Mesenchymal stem cell (in vitro differentiated cells and primary cell): ENCODE data around the gene EMP1.

ENCODE experiments used
- DNase-seq: peaks from one replicate; pipeline ENCODE4 v3.0.0-alpha.2; 2013
- H2AFZ ChIP-seq: one replicate; pipeline ENCODE4 v1.6.1; 2013; ENCODE audit warnings: low read depth, mild to moderate bottlenecking, control low read depth, inconsistent platforms, low read length, moderate library complexity
- H2AK5ac ChIP-seq: 2 replicates; pipeline ENCODE4 v1.6.1; 2013; ENCODE audit warnings: low read length, moderate library complexity, mild to moderate bottlenecking, inconsistent platforms; ENCODE audit not compliant: severe bottlenecking
- H2BK120ac ChIP-seq: one replicate; pipeline ENCODE4 v1.6.1; 2013; ENCODE audit warnings: low read depth, mild to moderate bottlenecking, inconsistent platforms, low read length, moderate library complexity
- H2BK12ac ChIP-seq, 2 experiments: one replicate each; pipeline ENCODE4 v1.6.1; 2013; ENCODE audit warnings: inconsistent platforms in 2 of 2, low read length in 2 of 2, mild to moderate bottlenecking in 2 of 2, moderate library complexity in 2 of 2, control low read depth in 1 of 2
- H2BK15ac ChIP-seq: one replicate; pipeline ENCODE4 v1.6.1; 2013; ENCODE audit warnings: mild to moderate bottlenecking, low read depth, inconsistent platforms; ENCODE audit not compliant: poor library complexity, severe bottlenecking
- H2BK5ac ChIP-seq: 2 replicates; pipeline ENCODE4 v1.6.1; 2013; ENCODE audit warnings: low read depth, mild to moderate bottlenecking, low read length, control low read depth, inconsistent platforms; ENCODE audit not compliant: poor library complexity, severe bottlenecking
- H3K14ac ChIP-seq, 2 experiments: one replicate each; pipeline ENCODE4 v1.6.1; 2013; ENCODE audit warnings: inconsistent platforms in 2 of 2, low read length in 2 of 2, control low read depth in 1 of 2, mild to moderate bottlenecking in 1 of 2, moderate library complexity in 1 of 2
- H3K18ac ChIP-seq, 2 experiments: one replicate each; pipeline ENCODE4 v1.6.1; 2013; ENCODE audit warnings: inconsistent platforms in 2 of 2, low read length in 2 of 2, control low read depth in 1 of 2, low read depth in 1 of 2, mild to moderate bottlenecking in 1 of 2
- H3K23ac ChIP-seq, 2 experiments: one replicate each; pipeline ENCODE4 v1.6.1; 2013; ENCODE audit warnings: inconsistent platforms in 2 of 2, low read length in 2 of 2, mild to moderate bottlenecking in 2 of 2, moderate library complexity in 2 of 2, control low read depth in 1 of 2
- H3K27ac ChIP-seq: 2 replicates; pipeline ENCODE4 v1.5.1; 2013; ENCODE audit warnings: mild to moderate bottlenecking, moderate library complexity, low read length, control low read depth, inconsistent platforms; ENCODE audit not compliant: poor library complexity, severe bottlenecking
- H3K27me3 ChIP-seq, 2 experiments: 2 replicates each; pipeline versions ENCODE4 v1.6.1 to v1.7.0; 2013; ENCODE audit warnings: low read length in 2 of 2, mild to moderate bottlenecking in 2 of 2, moderate library complexity in 2 of 2, control low read depth in 1 of 2, inconsistent platforms in 1 of 2; ENCODE audit not compliant: control insufficient read depth in 1 of 2, insufficient read depth in 1 of 2
- H3K36me3 ChIP-seq, 2 experiments: 2 replicates each; pipeline versions ENCODE4 v1.6.1 to v1.7.0; 2013; ENCODE audit warnings: low read length in 2 of 2, control low read depth in 1 of 2, inconsistent platforms in 1 of 2, low read depth in 1 of 2, mild to moderate bottlenecking in 1 of 2; ENCODE audit not compliant: insufficient read depth in 2 of 2, control insufficient read depth in 1 of 2
- H3K4ac ChIP-seq, 2 experiments: one replicate each; pipeline ENCODE4 v1.6.1; 2013; ENCODE audit warnings: inconsistent platforms in 2 of 2, low read length in 2 of 2, mild to moderate bottlenecking in 2 of 2, moderate library complexity in 2 of 2, control low read depth in 1 of 2, low read depth in 1 of 2
- H3K4me1 ChIP-seq: 2 replicates; pipeline ENCODE4 v1.6.1; 2013; ENCODE audit warnings: low read depth, low read length, control low read depth; ENCODE audit not compliant: control insufficient read depth, insufficient read depth
- H3K4me2 ChIP-seq: 2 replicates; pipeline ENCODE4 v1.6.1; 2013; ENCODE audit warnings: low read length, mild to moderate bottlenecking, inconsistent platforms; ENCODE audit not compliant: poor library complexity, severe bottlenecking
- H3K4me3 ChIP-seq, 2 experiments: 2 replicates each; pipeline versions ENCODE4 v1.5.1 to v1.7.0; 2013; ENCODE audit warnings: low read length in 2 of 2, mild to moderate bottlenecking in 2 of 2, control low read depth in 1 of 2, low read depth in 1 of 2; ENCODE audit not compliant: insufficient read depth in 1 of 2
- H3K79me1 ChIP-seq: replicated peaks from 2 replicates; pipeline ENCODE4 v1.6.1; 2013; ENCODE audit warnings: mild to moderate bottlenecking, control low read depth, low read length, inconsistent platforms; ENCODE audit not compliant: poor library complexity, severe bottlenecking
- H3K9ac ChIP-seq: 2 replicates; pipeline ENCODE4 v1.7.0; 2013; ENCODE audit warnings: mild to moderate bottlenecking, low read length, moderate library complexity
- H3K9me3 ChIP-seq: 2 replicates; pipeline ENCODE4 v1.7.0; 2013; ENCODE audit warnings: mild to moderate bottlenecking, low read length; ENCODE audit not compliant: control insufficient read depth
- H4K8ac ChIP-seq: one replicate; pipeline ENCODE4 v1.6.1; 2013; ENCODE audit warnings: inconsistent platforms, mild to moderate bottlenecking, low read length, moderate library complexity
- H4K91ac ChIP-seq: one replicate; pipeline ENCODE4 v1.6.1; 2013; ENCODE audit warnings: mild to moderate bottlenecking, low read length, inconsistent platforms
- WGBS: methylation state at CpG from one replicate; pipeline ENCODE4 v1.1.7; 2013; ENCODE audit warnings: mixed read lengths; 5-methylcytosine and 5-hydroxymethylcytosine counted together

The EMP1 gene

GRCh38 chr12:13233830-13234641 lies 37.5 kb downstream of the EMP1 start:
- Histone ChIP-seq H3K23ac (no peak overlapping the region), H2BK15ac (no peak overlapping the region), H2BK12ac (no peak overlapping the region), H3K18ac (no peak overlapping the region), H3K27ac (no peak overlapping the region), H3K4me3 (no peak overlapping the region), H4K8ac (no peak overlapping the region), H3K9me3 (peaks cover 8% of the 10 kb centered on the region), H4K91ac (no peak overlapping the region), H3K4me1 (no peaks in the 10 kb centered on the region), H3K27me3 (no peaks in the 10 kb centered on the region), H3K79me1 (no peaks in the 10 kb centered on the region), H3K9ac (peak overlapping the region; percentile 4), H3K4ac (no peak overlapping the region), H2AFZ (no peak overlapping the region), H3K14ac (no peak overlapping the region), H2AK5ac (no peak overlapping the region), H3K36me3 (no peaks in the 10 kb centered on the region), H2BK5ac (no peak overlapping the region), H3K4me2 (no peak overlapping the region), H2BK120ac (no peak overlapping the region)
- DNase-seq: peak; percentile 70
- 71% methylated on average over 7 of the region's 8 CpGs for WGBS

GRCh38 chr12:13238204-13238603 lies 41.7 kb downstream of the EMP1 start:
- no peak overlapping the region for H2AFZ ChIP-seq
- no peak overlapping the region for H3K4me3 ChIP-seq
- no peak overlapping the region for H3K9ac ChIP-seq
- WGBS: 80% methylated on average over 5 of the region's 7 CpGs
- H2AK5ac ChIP-seq: no peak overlapping the region
- no peak for DNase-seq
- H3K4ac ChIP-seq: no peak overlapping the region
- H4K91ac ChIP-seq: no peak overlapping the region
- no peaks in the 10 kb centered on the region for H3K27me3 ChIP-seq
- H3K36me3 ChIP-seq: no peaks in the 10 kb centered on the region
- H3K14ac ChIP-seq: no peak overlapping the region
- H3K23ac ChIP-seq: no peak overlapping the region
- no peak overlapping the region for H3K4me2 ChIP-seq
- no peak overlapping the region for H3K27ac ChIP-seq
- no peak overlapping the region for H2BK5ac ChIP-seq
- no peaks in the 10 kb centered on the region for H3K79me1 ChIP-seq
- no peak overlapping the region for H2BK120ac ChIP-seq
- no peaks in the 10 kb centered on the region for H3K9me3 ChIP-seq
- H3K4me1 ChIP-seq: no peaks in the 10 kb centered on the region
- H2BK15ac ChIP-seq: no peak overlapping the region
- H2BK12ac ChIP-seq: no peak overlapping the region
- no peak overlapping the region for H3K18ac ChIP-seq
- H4K8ac ChIP-seq: peak overlapping the region; percentile 39

GRCh38 chr12:13241833-13242488 lies 45.4 kb downstream of the EMP1 start:
- Histone ChIP-seq H4K8ac (no peak overlapping the region), H3K14ac (no peak overlapping the region), H3K27me3 (no peaks in the 10 kb centered on the region), H4K91ac (no peak overlapping the region), H3K9me3 (no peaks in the 10 kb centered on the region), H2AFZ (no peak overlapping the region), H3K4me3 (no peak overlapping the region), H3K4me2 (no peak overlapping the region), H3K27ac (no peak overlapping the region), H3K23ac (no peak overlapping the region), H3K79me1 (no peaks in the 10 kb centered on the region), H2BK12ac (no peak overlapping the region), H3K4me1 (no peaks in the 10 kb centered on the region), H3K9ac (no peak overlapping the region), H2BK5ac (no peak overlapping the region), H3K4ac (no peak overlapping the region), H3K36me3 (no peaks in the 10 kb centered on the region), H2AK5ac (no peak overlapping the region), H3K18ac (no peak overlapping the region), H2BK120ac (no peak overlapping the region), H2BK15ac (no peak overlapping the region)
- 100% methylated on average over 2 of the region's 2 CpGs for WGBS
- peak; percentile 33 for DNase-seq

- Histone ChIP-seq H3K14ac (no peak overlapping the region), H3K4me3 (no peak overlapping the region), H3K79me1 (no peaks in the 10 kb centered on the region), H3K27ac (no peak overlapping the region), H3K9me3 (no peaks in the 10 kb centered on the region), H4K8ac (no peak overlapping the region), H3K4me2 (no peak overlapping the region), H3K18ac (no peak overlapping the region), H3K4me1 (no peaks in the 10 kb centered on the region), H2BK12ac (no peak overlapping the region), H2AFZ (no peak overlapping the region), H3K23ac (no peak overlapping the region), H4K91ac (no peak overlapping the region), H2AK5ac (no peak overlapping the region), H3K27me3 (no peaks in the 10 kb centered on the region), H3K4ac (no peak overlapping the region), H3K36me3 (no peaks in the 10 kb centered on the region), H2BK5ac (no peak overlapping the region), H2BK120ac (no peak overlapping the region), H2BK15ac (no peak overlapping the region), H3K9ac (no peak overlapping the region)
- no peak for DNase-seq
- 88% methylated on average over 3 of the region's 4 CpGs for WGBS
Observed at GRCh38 chr12:13242936-13243335, 46.4 kb downstream of the EMP1 start.
